Dermis microvascular lymphatic vessel endothelial cell (primary cell): ENCODE results near the gene ACTL10. TPM values are rescaled to one million over a fixed set of nuclear protein-coding genes. Genes with fewer than 3 reads are reported as not detected.
"Not testable (repeated sequence)": the region's sequence is repeated elsewhere in the genome, so short reads cannot be mapped to it uniquely, and the experiment has no call there.

Experiments
- DNase-seq, 2 donors: peaks; one replicate each; pipeline versions ENCODE4 v3.0.0 to v3.0.0-alpha.2; 2010; ENCODE audit warnings: low read depth in 2 of 2
- total RNA-seq: library from RNA; depleted of rRNA; stranded (reverse); fragments of >200 nt; gene quantifications from 2 replicates; pipeline ENCODE4 v1.2.1, GENCODE V29; 2014

The ACTL10 gene
- total RNA-seq, 1 donor from 2014 or later: 1.0 TPM

GRCh38 chr20:33693741-33694638 is 27.2 kb downstream of the ACTL10 start:
- no peak for DNase-seq

DNA sequence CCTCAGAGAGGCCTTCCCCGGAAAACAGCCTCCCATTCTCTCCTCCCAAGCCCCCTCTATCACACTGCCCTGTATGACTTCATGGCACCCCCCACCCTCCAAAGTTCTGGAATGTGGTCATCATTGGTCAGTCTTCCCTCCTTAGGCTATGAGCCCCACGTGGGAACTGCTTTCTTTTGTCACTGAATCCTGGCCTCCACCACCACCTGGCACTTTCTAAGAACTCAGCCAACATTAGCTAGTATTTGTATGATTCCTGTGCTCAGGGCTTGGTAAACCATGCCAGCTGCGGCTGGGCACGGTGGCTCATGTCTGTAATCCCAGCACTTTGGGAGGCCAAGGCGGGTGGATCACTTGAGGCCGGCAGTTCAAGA is 27.9 kb downstream of the ACTL10 start:
- no peak for DNase-seq

DNA sequence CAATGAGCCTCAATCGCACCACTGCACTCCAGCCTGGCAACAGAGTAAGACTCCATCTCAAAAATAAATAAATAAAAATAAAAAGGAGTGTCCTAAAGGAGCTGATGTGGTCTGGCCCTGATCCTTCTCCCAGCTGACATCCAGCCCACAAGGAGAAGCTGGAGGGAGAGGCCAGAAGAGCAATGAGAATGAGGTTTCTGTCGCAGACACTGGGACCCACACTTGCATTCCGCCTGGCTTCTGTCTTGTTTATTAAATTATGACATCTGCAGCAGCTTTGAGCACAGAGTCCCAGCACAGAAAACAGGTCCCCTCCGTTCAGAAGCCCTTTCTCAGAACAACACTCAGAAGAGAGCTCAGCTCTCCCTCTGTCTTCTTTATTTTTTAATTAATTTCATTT is 29.7 kb downstream of the ACTL10 start:
- DNase-seq: no peak

GRCh38 chr20:33697129-33697528 is 30.4 kb downstream of the ACTL10 start:
- DNase-seq: no peak

- DNase-seq: not testable (repeated sequence)
Measured at GRCh38 chr20:33698966-33699365, 32.2 kb downstream of the ACTL10 start.

- DNase-seq: not testable (repeated sequence)
Measured at GRCh38 chr20:33700696-33701441, 34.1 kb downstream of the ACTL10 start.

DNA sequence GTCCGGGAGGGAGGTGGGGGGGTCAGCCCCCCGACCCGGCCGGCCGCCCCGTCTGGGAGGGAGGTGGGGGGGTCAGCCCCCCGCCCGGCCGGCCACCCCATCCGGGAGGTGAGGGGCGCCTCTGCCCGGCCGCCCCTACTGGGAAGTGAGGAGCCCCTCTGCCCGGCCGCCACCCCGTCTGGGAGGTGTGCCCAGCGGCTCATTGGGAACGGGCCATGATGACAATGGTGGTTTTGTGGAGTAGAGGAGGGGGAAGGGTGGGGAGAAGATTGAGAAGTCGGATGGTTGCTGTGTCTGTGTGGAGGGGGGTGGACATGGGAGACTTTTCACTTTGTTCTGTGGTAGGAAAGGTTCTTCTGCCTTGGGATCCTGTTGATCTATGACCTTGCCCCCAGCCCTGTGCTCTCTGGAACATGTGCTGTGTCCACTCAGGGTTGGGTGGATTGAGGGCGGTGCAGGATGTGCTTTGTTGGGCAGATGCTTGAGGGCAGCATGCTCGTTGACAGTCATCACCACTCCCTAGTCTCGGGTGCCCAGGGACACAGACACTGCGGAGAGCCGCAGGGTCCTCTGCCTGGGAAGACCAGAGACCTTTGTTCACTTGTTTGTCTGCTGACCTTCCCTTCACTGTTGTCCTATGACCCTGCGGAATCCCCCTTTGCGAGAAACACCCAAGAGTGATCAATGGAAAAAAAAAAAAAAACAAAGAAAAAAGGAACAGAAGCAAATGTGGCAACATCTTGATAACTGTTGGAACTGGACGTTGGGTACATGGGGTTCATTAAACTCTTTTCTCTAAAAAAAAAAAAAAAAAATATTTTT is 35.1 kb downstream of the ACTL10 start:
- no peak for DNase-seq

GRCh38 chr20:33702861-33703260 is 36.1 kb downstream of the ACTL10 start:
- DNase-seq: no peak

GRCh38 chr20:33703498-33704137 is 36.9 kb downstream of the ACTL10 start:
- DNase-seq: no peak

- DNase-seq: no peak
Measured at GRCh38 chr20:33704197-33704924, 37.6 kb downstream of the ACTL10 start.

DNA sequence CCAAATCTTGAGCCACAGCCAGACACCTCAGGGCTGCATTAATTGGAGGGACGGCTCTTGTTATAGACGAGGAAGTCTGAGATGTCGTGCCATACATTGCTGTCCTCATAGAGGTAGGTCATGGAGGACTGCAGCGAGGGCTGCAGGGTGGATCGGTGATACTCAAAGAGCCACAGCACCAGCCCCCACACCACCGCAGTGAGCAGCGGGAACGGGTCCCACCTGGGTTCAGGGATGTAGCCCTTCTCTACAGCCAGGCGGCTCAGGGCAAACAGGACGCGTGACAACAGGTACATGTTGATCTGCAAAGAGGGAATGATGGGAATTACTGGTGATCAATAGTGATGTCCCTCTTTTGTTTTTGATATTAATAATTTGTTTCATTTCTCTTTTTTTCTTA is 40.9 kb downstream of the ACTL10 start:
- no peak for DNase-seq

- no peak for DNase-seq
Measured at GRCh38 chr20:33709398-33709797, 42.7 kb downstream of the ACTL10 start.

DNA sequence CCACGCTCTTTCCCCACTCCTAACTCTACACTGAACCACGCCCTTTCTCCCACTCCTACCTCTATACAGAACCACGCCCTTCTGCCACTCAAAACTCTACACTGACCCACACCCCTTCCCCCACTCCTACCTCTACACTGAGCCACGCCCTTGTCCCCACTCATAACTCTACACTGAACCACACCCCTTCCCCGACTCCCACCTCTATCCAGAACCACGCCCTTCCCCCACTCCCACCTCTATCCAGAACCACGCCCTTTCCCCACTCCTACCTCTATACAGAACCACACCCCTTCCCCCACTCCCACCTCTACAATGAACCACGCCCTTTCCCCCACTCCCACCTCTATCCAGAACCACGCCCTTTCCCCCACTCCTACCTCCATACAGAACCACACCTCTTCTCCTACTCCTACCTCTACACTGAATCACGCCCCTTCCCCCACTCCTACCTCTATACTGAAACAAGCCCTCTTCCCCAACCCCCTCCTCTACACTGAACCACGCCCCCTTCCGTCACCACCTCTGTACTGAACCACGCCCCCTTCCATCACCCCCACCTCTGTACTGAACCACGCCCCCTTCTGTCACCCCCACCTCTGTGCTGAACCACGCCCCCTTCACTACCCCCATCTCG is 43.3 kb downstream of the ACTL10 start:
- DNase-seq: no peak

DNA sequence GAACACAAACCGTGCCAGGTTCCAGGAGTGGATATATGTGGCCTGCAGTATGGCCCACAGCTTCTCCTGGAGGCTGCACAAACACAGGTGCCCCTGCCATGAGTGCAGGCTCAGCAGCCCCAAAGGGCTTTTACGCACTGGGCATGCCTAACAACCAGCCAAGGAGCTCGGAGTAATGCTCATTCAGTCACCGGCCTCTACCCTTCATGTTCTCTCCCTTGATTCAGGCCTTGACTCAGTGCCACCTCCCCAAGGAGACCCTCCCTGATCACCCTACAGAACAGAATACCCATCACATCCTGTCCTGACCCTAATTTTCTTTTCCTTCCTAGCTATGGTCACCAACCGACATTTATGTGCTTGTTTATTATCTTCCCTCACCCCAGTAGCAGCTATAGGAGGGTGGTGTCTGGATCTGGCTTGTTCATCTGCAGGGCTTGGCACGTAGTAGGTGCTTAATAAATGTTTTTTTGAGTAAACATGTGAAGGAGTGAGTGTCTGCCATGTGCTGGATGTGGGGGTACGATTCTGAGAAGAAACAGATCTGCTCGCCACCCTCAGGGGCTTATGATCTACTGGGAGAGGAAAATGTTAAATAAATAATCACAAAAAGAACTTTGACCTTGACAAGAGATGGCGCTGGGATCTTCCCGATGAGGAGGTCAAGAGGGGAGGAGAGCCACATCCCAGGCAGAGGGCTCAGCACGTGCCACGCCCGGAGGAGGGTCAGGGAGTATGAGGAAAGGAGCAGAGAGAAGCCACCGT is 44.1 kb downstream of the ACTL10 start:
- DNase-seq: no peak

GRCh38 chr20:33711446-33711738 is 44.6 kb downstream of the ACTL10 start:
- DNase-seq: no peak

GRCh38 chr20:33713865-33714367 is 47.2 kb downstream of the ACTL10 start:
- DNase-seq: no peak

DNA sequence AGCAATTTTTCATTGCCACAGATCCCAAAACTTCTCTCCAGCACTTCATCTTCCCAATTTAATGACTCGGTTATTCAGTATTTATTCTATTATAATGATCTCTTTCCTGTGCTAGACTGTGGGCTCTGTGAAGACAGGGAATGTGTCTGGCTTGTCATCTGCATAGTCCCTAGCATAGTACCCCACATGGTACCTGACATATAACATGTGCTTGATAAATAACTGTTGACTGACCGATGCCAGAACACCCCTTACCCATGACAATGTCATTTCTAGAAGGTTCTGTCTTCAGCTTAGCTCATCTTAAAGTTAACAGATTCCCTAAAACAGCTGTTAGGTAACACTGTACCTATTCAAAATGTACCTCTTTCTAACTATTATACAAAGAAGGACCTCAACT is 49.8 kb downstream of the ACTL10 start:
- DNase-seq: no peak
